GM18951 (cell line): Measurements from ENCODE around the gene KIAA1671.

Source experiments
- POLR2A ChIP-seq: IDR thresholded peaks from 4 replicates; pipeline ENCODE4 v1.6.1; 2011; ENCODE audit warnings: mild to moderate bottlenecking; ENCODE audit not compliant: insufficient read length, insufficient read depth; ENCODE audit errors: extremely low read depth
- in situ Hi-C: fragments of 300-500 bp; cut with MboI; formaldehyde crosslinking; loops from one replicate; pipeline ENCODE4 v1.12.0; 2022; ENCODE audit warnings: low sequenced_read_pairs, mixed read lengths, inconsistent platforms; ENCODE audit not compliant: unreplicated experiment

Gene KIAA1671

GRCh38 chr22:25054943-25055511, 102.5 kb downstream of the KIAA1671 start:
- TF ChIP-seq POLR2A = no peak
- in situ Hi-C loops = no loop called here

GRCh38 chr22:25057013-25057881, 104.7 kb downstream of the KIAA1671 start:
- in situ Hi-C loops = no loop called here

DNA sequence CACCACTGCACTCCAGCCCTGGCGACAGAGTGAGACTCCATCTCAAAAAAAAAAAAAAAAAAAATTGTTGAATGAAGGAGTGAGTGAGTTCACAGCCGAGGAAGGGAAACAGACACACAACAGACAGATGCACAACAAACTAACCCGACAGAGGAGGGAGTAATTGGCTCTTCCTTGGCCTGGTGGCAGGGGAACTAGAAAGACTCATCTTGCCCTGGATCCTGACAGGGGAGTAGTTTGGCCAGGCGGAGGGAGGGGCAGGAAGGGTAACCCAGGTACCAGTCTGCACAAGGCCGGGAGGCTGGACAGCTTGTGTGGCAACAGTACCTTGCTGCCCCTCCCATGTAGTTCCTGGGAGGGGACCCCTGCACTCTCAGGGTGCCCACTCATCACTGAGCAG, 106.9 kb downstream of the KIAA1671 start:
- in situ Hi-C loops = no loop called here
- TF ChIP-seq POLR2A = no peak

More at GRCh38 chr22:25057013-25057881, 104.7 kb downstream of the KIAA1671 start:
- no peak for TF ChIP-seq POLR2A

- in situ Hi-C loops = no loop called here
- TF ChIP-seq POLR2A = no peak
Measured at GRCh38 chr22:25060522-25061071, 108.1 kb downstream of the KIAA1671 start.

GRCh38 chr22:25061134-25061533, 108.6 kb downstream of the KIAA1671 start:
- in situ Hi-C loops = no loop called here
- no peak for TF ChIP-seq POLR2A

DNA sequence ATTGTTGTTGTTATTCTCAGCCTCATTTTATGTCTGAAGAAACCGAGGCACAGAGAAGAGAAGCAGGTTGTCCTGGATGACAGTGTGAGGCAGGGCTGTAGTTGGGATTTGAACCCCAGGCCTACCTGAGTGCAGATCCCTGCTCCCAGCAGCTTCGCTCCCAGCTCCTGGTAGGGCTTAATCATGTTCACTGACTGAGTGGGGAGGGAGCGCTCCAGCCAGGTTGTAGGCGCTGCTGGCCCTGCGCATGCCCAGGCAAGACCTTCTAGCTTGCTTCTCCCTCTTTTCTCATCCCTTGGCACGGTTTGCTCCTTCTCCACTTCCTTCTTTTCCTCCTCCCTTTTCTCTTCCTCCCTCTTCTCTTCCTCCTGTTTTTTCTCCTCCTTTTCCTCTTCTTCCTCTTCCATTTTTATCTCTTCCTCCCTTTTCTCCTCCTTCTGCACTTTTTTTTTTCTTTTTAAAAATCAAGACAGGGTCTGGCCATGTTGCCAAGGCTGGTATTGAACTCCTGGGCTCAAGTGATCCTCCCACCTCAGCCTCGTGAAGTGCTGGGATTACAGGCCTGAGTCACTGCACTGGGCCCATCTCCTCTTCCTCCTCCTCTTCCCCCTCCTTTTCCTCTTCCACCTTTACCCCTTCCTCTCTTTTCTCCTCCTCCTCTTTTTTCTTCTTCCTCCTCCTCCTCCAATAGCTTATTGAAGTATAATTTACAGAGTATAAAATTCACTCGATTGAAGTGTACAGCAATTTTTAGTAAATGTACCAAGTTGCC, 109.3 kb downstream of the KIAA1671 start:
- TF ChIP-seq POLR2A = no peak
- in situ Hi-C loops = no loop called here

DNA sequence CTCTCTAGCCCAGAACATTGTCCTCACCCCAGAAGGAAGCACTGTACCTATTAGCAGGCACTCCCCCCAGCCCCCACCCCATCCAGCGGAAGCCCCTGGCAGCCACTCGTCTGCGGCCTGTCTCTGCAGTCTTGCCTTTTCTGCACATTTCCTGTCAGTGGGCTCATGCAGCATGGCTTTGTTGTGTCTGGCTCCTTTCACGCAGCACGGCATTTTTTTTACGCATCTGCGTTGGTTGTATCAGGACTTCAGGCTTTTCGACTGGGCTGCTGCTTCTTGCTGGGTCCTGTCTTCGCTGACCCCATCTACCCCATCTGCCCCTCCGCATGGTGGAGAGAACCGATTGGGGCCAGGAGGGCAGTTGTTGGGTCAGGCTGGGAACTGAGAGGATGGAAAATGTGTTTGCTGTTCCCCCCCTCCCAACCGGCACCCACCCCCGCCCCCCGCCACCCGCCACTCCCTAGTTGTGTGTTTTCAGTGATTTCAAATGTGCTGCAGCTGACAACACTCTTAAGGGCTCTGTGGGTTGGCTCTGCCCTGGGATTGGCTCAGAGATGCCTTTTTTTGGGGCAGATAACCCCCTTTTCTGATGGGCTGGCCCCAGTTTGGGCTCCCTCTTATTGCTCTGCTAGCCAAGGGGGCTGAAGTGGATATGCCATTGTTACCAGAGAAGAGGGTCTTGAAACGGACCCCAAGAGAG, 110.0 kb downstream of the KIAA1671 start:
- in situ Hi-C loops = no loop called here
- TF ChIP-seq POLR2A = no peak

GRCh38 chr22:25064894-25065560, 112.5 kb downstream of the KIAA1671 start:
- TF ChIP-seq POLR2A = no peak
- in situ Hi-C loops = no loop called here

- no peak for TF ChIP-seq POLR2A
- in situ Hi-C loops = no loop called here
Measured at GRCh38 chr22:25066861-25067435, 114.4 kb downstream of the KIAA1671 start.

DNA sequence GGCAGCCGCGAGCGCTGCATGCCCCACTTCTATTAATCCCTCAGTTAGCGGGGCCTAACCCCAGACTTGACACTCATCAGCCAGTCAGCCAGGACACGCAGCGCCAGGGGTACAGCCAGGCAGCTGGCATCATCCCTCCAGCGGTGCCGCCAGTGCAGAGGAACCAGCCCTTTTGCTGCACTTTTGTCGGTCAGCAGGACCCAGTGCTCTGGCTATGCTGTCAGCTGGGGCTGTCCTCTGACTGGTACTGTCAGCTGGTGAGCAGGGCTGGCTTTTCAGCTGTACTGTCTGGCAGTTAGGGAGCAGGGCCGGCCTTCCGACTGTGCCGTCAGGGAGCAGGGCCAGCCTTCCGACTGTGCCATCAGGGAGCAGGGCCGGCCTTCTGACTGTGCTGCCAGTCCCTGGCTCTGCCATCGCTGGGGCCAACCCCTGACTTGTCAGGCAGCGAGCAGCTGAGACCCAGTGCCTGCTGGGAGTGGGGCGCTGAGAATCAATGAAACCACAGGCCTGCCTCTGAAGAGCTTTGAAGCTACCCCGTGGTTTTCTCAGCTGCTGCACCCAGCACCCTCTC, 115.4 kb downstream of the KIAA1671 start:
- no peak for TF ChIP-seq POLR2A
- in situ Hi-C loops = no loop called here

DNA sequence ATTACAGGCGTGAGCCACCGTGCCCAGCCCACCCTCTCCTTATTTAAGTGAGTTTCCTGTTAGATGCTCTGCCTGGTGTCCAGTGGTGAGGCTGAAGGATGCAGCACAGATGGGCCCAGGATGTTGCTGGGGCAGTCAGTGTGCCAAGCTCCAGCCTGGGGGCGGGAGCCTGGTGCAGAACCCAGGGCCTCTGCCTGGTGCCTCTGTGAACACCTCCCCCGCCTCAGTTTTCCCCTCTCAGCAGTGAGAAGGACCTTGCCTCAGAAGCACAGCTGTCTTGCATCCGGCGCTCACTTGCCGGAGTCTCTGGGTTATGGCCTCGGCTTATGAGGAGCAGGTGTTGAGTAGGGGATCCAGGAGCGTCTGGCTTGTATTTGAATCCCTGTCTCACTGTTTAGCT, 116.2 kb downstream of the KIAA1671 start:
- in situ Hi-C loops = no loop called here
- TF ChIP-seq POLR2A = no peak

DNA sequence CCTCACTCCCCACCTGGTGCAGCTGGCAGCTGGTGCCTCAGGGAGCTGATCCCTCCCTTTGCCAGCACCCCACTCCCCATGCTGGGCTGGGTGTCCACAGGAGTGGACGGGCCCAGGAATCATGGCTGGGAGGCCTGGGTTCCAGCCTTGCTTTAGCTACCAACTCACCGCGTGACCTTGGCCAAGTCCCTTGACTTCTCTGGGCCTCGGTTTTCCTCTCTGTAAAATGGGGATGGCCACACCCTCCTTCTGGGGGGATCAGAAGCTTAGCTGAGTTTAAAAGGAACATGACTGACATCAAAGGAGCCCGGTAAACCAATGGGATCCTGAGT, 116.9 kb downstream of the KIAA1671 start:
- no peak for TF ChIP-seq POLR2A

More for the DNA sequence above, 116.9 kb downstream of the KIAA1671 start:
- in situ Hi-C loops = no loop called here
